IPS-15b (cell line): ENCODE results near the gene PLA2G4E.

ENCODE experiments used
- H3K27me3 ChIP-seq: one replicate; pipeline ENCODE4 v1.6.1; 2013; ENCODE audit warnings: low read length; ENCODE audit not compliant: control insufficient read depth, insufficient read depth
- H3K36me3 ChIP-seq: one replicate; pipeline ENCODE4 v1.6.1; 2013; ENCODE audit warnings: low read length; ENCODE audit not compliant: control insufficient read depth, insufficient read depth
- H3K4me1 ChIP-seq: one replicate; pipeline ENCODE4 v1.6.1; 2013; ENCODE audit warnings: mild to moderate bottlenecking, low read length; ENCODE audit not compliant: control insufficient read depth, insufficient read depth
- H3K4me3 ChIP-seq: one replicate; pipeline ENCODE4 v1.5.1; 2013; ENCODE audit warnings: low read depth, low read length
- H3K9ac ChIP-seq: one replicate; pipeline ENCODE4 v1.6.1; 2013; ENCODE audit warnings: low read depth, mild to moderate bottlenecking, low read length
- H3K9me3 ChIP-seq: one replicate; pipeline ENCODE4 v1.6.1; 2013; ENCODE audit warnings: mild to moderate bottlenecking, low read length; ENCODE audit not compliant: control insufficient read depth, insufficient read depth

Gene PLA2G4E

GRCh38 chr15:42048080-42048820 is 27.4 kb upstream of the PLA2G4E start:
- no peaks in the 10 kb centered on the region for H3K4me1 ChIP-seq
- H3K4me3 ChIP-seq: no peak overlapping the region
- no peaks in the 10 kb centered on the region for H3K36me3 ChIP-seq
- no peaks in the 10 kb centered on the region for H3K9me3 ChIP-seq
- no peak overlapping the region for H3K9ac ChIP-seq
- no peaks in the 10 kb centered on the region for H3K27me3 ChIP-seq

GRCh38 chr15:42046597-42046996 is 25.8 kb upstream of the PLA2G4E start:
- H3K36me3 ChIP-seq: no peaks in the 10 kb centered on the region
- no peak overlapping the region for H3K4me3 ChIP-seq
- peaks cover 3% of the 10 kb centered on the region for H3K4me1 ChIP-seq
- H3K9ac ChIP-seq: no peak overlapping the region
- H3K27me3 ChIP-seq: no peaks in the 10 kb centered on the region
- no peaks in the 10 kb centered on the region for H3K9me3 ChIP-seq

GRCh38 chr15:42045211-42045615 is 24.4 kb upstream of the PLA2G4E start:
- Histone ChIP-seq H3K9me3 (no peaks in the 10 kb centered on the region), H3K36me3 (no peaks in the 10 kb centered on the region), H3K4me3 (no peak overlapping the region), H3K9ac (no peak overlapping the region), H3K4me1 (peaks cover 3% of the 10 kb centered on the region), H3K27me3 (no peaks in the 10 kb centered on the region)

- peaks cover 3% of the 10 kb centered on the region for H3K4me1 ChIP-seq
- H3K27me3 ChIP-seq: no peaks in the 10 kb centered on the region
- H3K9me3 ChIP-seq: no peaks in the 10 kb centered on the region
- H3K9ac ChIP-seq: no peak overlapping the region
- H3K36me3 ChIP-seq: no peaks in the 10 kb centered on the region
- no peak overlapping the region for H3K4me3 ChIP-seq
Observed at GRCh38 chr15:42042602-42043400, 22.0 kb upstream of the PLA2G4E start.

DNA sequence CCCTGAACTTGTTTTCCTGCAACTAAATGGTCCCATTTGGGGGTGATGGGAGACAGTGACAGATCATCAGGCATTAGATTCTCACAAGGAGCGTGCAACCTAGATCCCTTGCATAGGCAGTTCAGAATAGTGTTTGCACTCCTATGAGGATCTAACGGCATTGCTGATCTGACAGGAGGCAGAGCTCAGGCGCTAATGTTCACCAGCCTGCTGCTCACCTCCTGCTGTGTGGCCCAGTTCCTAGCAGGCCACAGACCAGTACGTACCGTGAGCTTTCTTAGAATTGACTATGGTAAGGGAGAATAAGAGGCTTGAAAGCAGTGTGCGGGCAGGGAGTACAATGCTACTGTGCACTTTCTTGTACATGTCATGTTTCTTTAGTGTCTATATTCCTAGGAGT is 17.6 kb upstream of the PLA2G4E start:
- no peak overlapping the region for H3K4me3 ChIP-seq
- no peaks in the 10 kb centered on the region for H3K27me3 ChIP-seq
- H3K36me3 ChIP-seq: no peaks in the 10 kb centered on the region
- no peaks in the 10 kb centered on the region for H3K9me3 ChIP-seq
- peaks cover 12% of the 10 kb centered on the region for H3K4me1 ChIP-seq
- H3K9ac ChIP-seq: no peak overlapping the region

GRCh38 chr15:42037656-42038055 is 16.8 kb upstream of the PLA2G4E start:
- Histone ChIP-seq H3K9ac (no peak overlapping the region), H3K4me1 (peaks cover 12% of the 10 kb centered on the region), H3K36me3 (no peaks in the 10 kb centered on the region), H3K4me3 (no peak overlapping the region), H3K9me3 (no peaks in the 10 kb centered on the region), H3K27me3 (no peaks in the 10 kb centered on the region)

DNA sequence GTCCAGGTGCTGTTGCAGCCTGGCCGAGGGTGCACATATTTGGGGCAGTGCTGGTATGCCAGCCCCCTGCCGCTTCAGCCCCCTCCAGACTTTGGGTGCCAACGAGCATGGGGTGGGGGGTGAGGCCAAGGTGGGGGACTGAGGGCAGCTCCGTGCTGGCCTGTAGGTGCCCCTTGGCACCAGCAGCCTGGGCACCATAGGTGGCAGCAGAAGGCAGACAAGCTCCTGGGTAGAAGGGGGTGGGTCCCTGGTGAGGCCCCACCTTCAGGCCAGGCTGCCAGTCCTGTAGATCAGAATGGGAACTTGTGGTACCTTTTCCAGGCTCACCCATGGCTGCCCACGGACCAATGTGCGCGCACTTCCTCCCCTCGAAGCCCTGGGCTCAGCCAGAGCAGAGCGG is 16.1 kb upstream of the PLA2G4E start:
- H3K4me3 ChIP-seq: no peak overlapping the region
- H3K9ac ChIP-seq: no peak overlapping the region
- no peaks in the 10 kb centered on the region for H3K27me3 ChIP-seq
- H3K4me1 ChIP-seq: peaks cover 12% of the 10 kb centered on the region
- no peaks in the 10 kb centered on the region for H3K9me3 ChIP-seq
- no peaks in the 10 kb centered on the region for H3K36me3 ChIP-seq

DNA sequence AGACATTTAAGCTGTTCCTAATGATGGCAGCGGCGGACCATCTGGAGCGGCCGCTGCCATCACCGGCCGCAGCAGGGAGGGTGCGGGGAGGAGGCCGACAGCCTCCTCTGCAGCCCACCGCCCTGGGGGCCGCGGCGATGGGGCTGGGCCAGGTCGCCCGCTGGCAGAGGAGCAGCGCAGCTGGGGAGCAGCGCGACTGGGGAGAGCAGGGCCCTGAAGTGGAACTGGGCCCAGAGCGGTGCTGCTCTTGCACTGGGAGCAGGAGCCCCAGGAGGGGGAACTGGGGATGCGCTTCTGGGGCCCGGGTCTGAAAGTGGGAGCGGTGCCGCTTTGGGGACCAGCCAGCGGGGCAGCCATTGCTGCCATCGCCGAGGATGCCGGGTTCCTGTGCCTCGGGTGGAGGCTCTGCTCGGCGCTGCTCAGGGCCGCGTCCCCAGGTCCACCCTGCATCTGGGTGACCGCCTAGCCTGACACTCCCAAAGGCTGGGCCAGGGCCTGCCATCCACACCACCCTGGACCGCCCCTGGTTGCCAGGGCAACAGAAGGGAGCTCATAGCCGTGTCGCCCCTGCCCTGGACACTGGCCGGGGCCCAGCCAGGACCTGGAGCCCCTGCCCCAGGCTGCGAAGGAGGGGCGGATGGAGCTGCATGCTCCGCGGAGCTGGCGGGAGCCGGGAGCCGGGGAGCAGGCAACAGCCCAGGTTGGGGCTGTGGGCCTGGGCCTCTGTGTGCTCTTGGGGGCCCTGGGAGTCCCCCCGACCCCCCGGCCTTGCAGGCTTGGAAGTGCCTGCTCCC is 15.5 kb upstream of the PLA2G4E start:
- no peaks in the 10 kb centered on the region for H3K9me3 ChIP-seq
- H3K4me1 ChIP-seq: peaks cover 9% of the 10 kb centered on the region
- no peak overlapping the region for H3K9ac ChIP-seq
- no peaks in the 10 kb centered on the region for H3K27me3 ChIP-seq
- H3K4me3 ChIP-seq: no peak overlapping the region
- no peaks in the 10 kb centered on the region for H3K36me3 ChIP-seq

- H3K27me3 ChIP-seq: no peaks in the 10 kb centered on the region
- H3K9me3 ChIP-seq: no peaks in the 10 kb centered on the region
- no peak overlapping the region for H3K9ac ChIP-seq
- peaks cover 9% of the 10 kb centered on the region for H3K4me1 ChIP-seq
- no peaks in the 10 kb centered on the region for H3K36me3 ChIP-seq
- no peak overlapping the region for H3K4me3 ChIP-seq
Observed at GRCh38 chr15:42035435-42035761, 14.6 kb upstream of the PLA2G4E start.

DNA sequence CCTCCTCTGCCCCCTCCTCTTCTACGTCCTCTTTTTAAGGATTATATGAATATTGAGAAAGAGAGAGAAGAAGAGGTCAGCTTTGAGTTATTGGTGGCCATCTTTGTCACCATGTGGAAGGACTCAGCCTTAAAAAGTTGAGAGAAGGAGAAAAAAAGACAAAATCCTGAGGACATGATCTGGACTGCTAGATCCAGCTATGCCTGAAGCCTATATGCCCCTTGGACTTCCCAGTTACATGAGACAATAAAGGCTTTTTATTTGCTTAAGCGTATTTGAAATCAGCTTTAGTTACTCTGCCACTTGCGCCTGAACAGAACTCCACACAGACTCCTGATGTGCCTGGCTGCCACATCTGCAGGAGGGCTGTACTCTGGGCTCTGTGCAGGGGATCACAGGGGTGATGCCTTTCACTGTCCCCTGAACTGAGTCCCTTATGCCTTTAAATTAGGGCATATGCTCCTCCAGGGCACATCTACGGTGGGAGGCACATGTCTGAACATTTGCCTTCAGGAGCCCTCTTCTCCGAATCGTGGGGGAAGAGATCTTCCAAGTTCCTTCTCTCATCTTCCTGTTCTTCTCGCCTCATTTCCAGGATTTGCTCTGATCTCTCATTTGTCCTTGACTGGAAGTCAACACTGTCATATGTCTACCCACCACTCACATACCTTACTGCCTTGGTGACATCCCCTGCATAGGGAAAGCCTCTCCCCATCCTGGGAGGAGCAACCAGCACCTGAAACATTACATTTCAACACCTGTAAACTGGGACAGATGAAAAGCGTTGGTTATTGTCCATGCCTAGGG is 14.0 kb upstream of the PLA2G4E start:
- no peak overlapping the region for H3K9ac ChIP-seq
- no peaks in the 10 kb centered on the region for H3K27me3 ChIP-seq
- H3K4me1 ChIP-seq: peaks cover 9% of the 10 kb centered on the region
- no peaks in the 10 kb centered on the region for H3K36me3 ChIP-seq
- no peaks in the 10 kb centered on the region for H3K9me3 ChIP-seq
- H3K4me3 ChIP-seq: no peak overlapping the region

- Histone ChIP-seq H3K27me3 (no peaks in the 10 kb centered on the region), H3K4me1 (peaks cover 9% of the 10 kb centered on the region), H3K36me3 (no peaks in the 10 kb centered on the region), H3K4me3 (no peak overlapping the region), H3K9ac (no peak overlapping the region), H3K9me3 (no peaks in the 10 kb centered on the region)
Observed at GRCh38 chr15:42033214-42033873, 12.5 kb upstream of the PLA2G4E start.
